ENCODE results near the gene GPR84.

The GPR84 gene

GRCh38 chr12:54387114-54387467 is 22.8 kb upstream of the GPR84 start:
- DNase-seq, result no peak
- TF ChIP-seq GATA1 (IDR thresholded peaks at IDR 0.05; ENCODE audit: low read depth, low read length) (no peak), POLR2A (IDR thresholded peaks at IDR 0.05; ENCODE audit: low read length) (no peak)

GRCh38 chr12:54386403-54387113 is 22.3 kb upstream of the GPR84 start:
- TF ChIP-seq GATA1 (IDR thresholded peaks at IDR 0.05; ENCODE audit: low read depth, low read length), result no peak
- TF ChIP-seq POLR2A (IDR thresholded peaks at IDR 0.05; ENCODE audit: low read length), result no peak

GRCh38 chr12:54385251-54385914 is 21.1 kb upstream of the GPR84 start:
- TF ChIP-seq POLR2A (IDR thresholded peaks at IDR 0.05; ENCODE audit: low read length) (no peak), GATA1 (IDR thresholded peaks at IDR 0.05; ENCODE audit: low read depth, low read length) (no peak)
- no peak for DNase-seq

More at GRCh38 chr12:54386403-54387113, 22.3 kb upstream of the GPR84 start:
- DNase-seq, result no peak

- DNase-seq, result no peak
- TF ChIP-seq GATA1 (IDR thresholded peaks at IDR 0.05; ENCODE audit: low read depth, low read length) (no peak), POLR2A (IDR thresholded peaks at IDR 0.05; ENCODE audit: low read length) (no peak)
Measured at GRCh38 chr12:54384591-54385041, 20.3 kb upstream of the GPR84 start, which contains the start of gene ZNF385A. TSS of gene ZNF385A (minus strand) at chr12:54384733. CDS start at chr12:54384514, 219 bp downstream.

- peak in 1 of 2 experiments; percentile 23 for DNase-seq
- TF ChIP-seq GATA1 (IDR thresholded peaks at IDR 0.05; ENCODE audit: low read depth, low read length) (no peak), POLR2A (IDR thresholded peaks at IDR 0.05; ENCODE audit: low read length) (no peak)
Measured at GRCh38 chr12:54383041-54383609, 18.8 kb upstream of the GPR84 start.

- TF ChIP-seq GATA1 (IDR thresholded peaks at IDR 0.05; ENCODE audit: low read depth, low read length) (no peak), POLR2A (IDR thresholded peaks at IDR 0.05; ENCODE audit: low read length) (no peak)
- no peak for DNase-seq
Measured at GRCh38 chr12:54381136-54381535, 16.9 kb upstream of the GPR84 start.

GRCh38 chr12:54379398-54380201 is 15.3 kb upstream of the GPR84 start:
- peak; percentile 82 to 92 for DNase-seq
- no peak for TF ChIP-seq GATA1 (IDR thresholded peaks at IDR 0.05; ENCODE audit: low read depth, low read length)

GRCh38 chr12:54378796-54379397 is 14.6 kb upstream of the GPR84 start:
- TF ChIP-seq POLR2A (IDR thresholded peaks at IDR 0.05; ENCODE audit: low read length) (no peak), GATA1 (IDR thresholded peaks at IDR 0.05; ENCODE audit: low read depth, low read length) (no peak)
- DNase-seq, result peak in 1 of 2 experiments; percentile 20

- no peak for TF ChIP-seq POLR2A (IDR thresholded peaks at IDR 0.05; ENCODE audit: low read length)
- TF ChIP-seq GATA1 (IDR thresholded peaks at IDR 0.05; ENCODE audit: low read depth, low read length), result no peak
- no peak for DNase-seq
Measured at GRCh38 chr12:54377797-54378515, 13.7 kb upstream of the GPR84 start.

GRCh38 chr12:54377007-54377406 is 12.7 kb upstream of the GPR84 start:
- TF ChIP-seq POLR2A (IDR thresholded peaks at IDR 0.05; ENCODE audit: low read length) (no peak), GATA1 (IDR thresholded peaks at IDR 0.05; ENCODE audit: low read depth, low read length) (no peak)
- peak in 1 of 2 experiments; percentile 42 for DNase-seq

GRCh38 chr12:54376596-54376995 is 12.3 kb upstream of the GPR84 start:
- no peak for TF ChIP-seq POLR2A (IDR thresholded peaks at IDR 0.05; ENCODE audit: low read length)
- no peak for TF ChIP-seq GATA1 (IDR thresholded peaks at IDR 0.05; ENCODE audit: low read depth, low read length)
- DNase-seq, result peak; percentile 42 to 56

- no peak for DNase-seq
- no peak for TF ChIP-seq POLR2A (IDR thresholded peaks at IDR 0.05; ENCODE audit: low read length)
- no peak for TF ChIP-seq GATA1 (IDR thresholded peaks at IDR 0.05; ENCODE audit: low read depth, low read length)
Measured at GRCh38 chr12:54375259-54375579, 10.9 kb upstream of the GPR84 start.

Data from erythroblast (primary cell).